Panc1 (cell line): ENCODE results near the gene ANTXR1. TPM values are rescaled to one million over a fixed set of nuclear protein-coding genes. Genes with fewer than 3 reads are reported as not detected.

Source experiments
- ATAC-seq: fragments of 200-7000 bp; cut with Tn5 transposase; 2 replicates; pipeline ENCODE4 v1.9.1; 2020; ENCODE audit warnings: mild to moderate bottlenecking, moderate library complexity
- BruUV-seq: library from RNA; stranded (reverse); fragments of 400-500 nt; replicated peaks from 2 replicates; lab custom pipeline; 2021; lab: Mats Ljungman, UMichigan
- CTCF ChIA-PET: fragments of 300-600 bp; sonication (Branson Sonifier 250); formaldehyde crosslinking; loops from one replicate; lab custom pipeline; 2022; ENCODE audit warnings: antibody characterized with exemption; lab: Charles Lee
- POLR2A ChIA-PET: fragments of 300-600 bp; sonication (Branson Sonifier 250); formaldehyde crosslinking; loops from one replicate; lab custom pipeline; 2022; ENCODE audit warnings: antibody characterized with exemption; lab: Charles Lee
- DNase-seq: peaks from one replicate; pipeline ENCODE4 v3.0.0-alpha.2; 2010; ENCODE audit warnings: low read depth, low spot score
- H3K27ac ChIP-seq: 2 replicates; pipeline ENCODE4 v1.5.1; 2011; ENCODE audit warnings: mild to moderate bottlenecking, low read length, inconsistent platforms
- H3K27me3 ChIP-seq: fragments of 200-500 bp; sonication (Bioruptor generic); 2 replicates; pipeline ENCODE4 v1.6.0; 2014; ENCODE audit warnings: low read length, inconsistent platforms; ENCODE audit not compliant: control insufficient read depth, insufficient read depth
- H3K36me3 ChIP-seq: fragments of 200-500 bp; sonication (Bioruptor generic); 2 replicates; pipeline ENCODE4 v1.5.1; 2014; ENCODE audit warnings: inconsistent platforms, mild to moderate bottlenecking, low read length, moderate library complexity; ENCODE audit not compliant: control insufficient read depth, insufficient read depth
- H3K4me1 ChIP-seq: 2 replicates; pipeline ENCODE4 v1.5.1; 2011; ENCODE audit warnings: inconsistent platforms, mild to moderate bottlenecking, low read length, moderate library complexity; ENCODE audit not compliant: control insufficient read depth, insufficient read depth
- H3K4me3 ChIP-seq, 2 experiments: 2 replicates each; pipeline ENCODE4 v1.5.1; 2011 to 2012; ENCODE audit warnings: low read depth in 2 of 2, low read length in 2 of 2, mild to moderate bottlenecking in 2 of 2, inconsistent platforms in 1 of 2, moderate library complexity in 1 of 2
- H3K9me3 ChIP-seq: fragments of 200-500 bp; sonication (Bioruptor generic); 2 replicates; pipeline ENCODE4 v1.5.1; 2014; ENCODE audit warnings: low read depth, mild to moderate bottlenecking, inconsistent platforms, low read length, moderate library complexity; ENCODE audit not compliant: control insufficient read depth, insufficient read depth
- POLR2AphosphoS5 ChIP-seq: IDR thresholded peaks from 2 replicates; pipeline ENCODE4 v1.6.1; 2012; ENCODE audit warnings: mild to moderate bottlenecking, low read depth, low read length, moderate library complexity
- SIN3A ChIP-seq: IDR thresholded peaks from 2 replicates; pipeline ENCODE4 v1.6.1; 2012; ENCODE audit warnings: low read depth, mild to moderate bottlenecking, low read length, moderate library complexity, borderline replicate concordance; ENCODE audit not compliant: insufficient read depth
- TCF7L2 ChIP-seq: IDR thresholded peaks from 2 replicates; pipeline ENCODE4 v1.6.1; 2011; ENCODE audit warnings: mild to moderate bottlenecking, low read depth, low read length, inconsistent platforms
- in situ Hi-C: cut with HindIII; loops from 2 replicates; pipeline ENCODE4 v1.10.0; 2016; ENCODE audit warnings: low sequenced_read_pairs, low pct_unique_long_range_greater_than_20kb
- intact Hi-C: fragments of 100-400 bp; cut with micrococcal nuclease; formaldehyde crosslinking; loops from one replicate; pipeline ENCODE4 v1.10.0; 2022; ENCODE audit not compliant: unreplicated experiment
- total RNA-seq: library from RNA; stranded (reverse); gene quantifications from one replicate; pipeline ENCODE4 v1.2.1, GENCODE V29; 2021; ENCODE audit not compliant: unreplicated experiment
- TF ChIP-seq, protein P1 (sequence below), 2 experiments: IDR thresholded peaks; 2 replicates each; pipeline ENCODE4 v1.6.1; 2011 to 2012; ENCODE audit warnings: low read depth in 2 of 2, control low read depth in 1 of 2, low read length in 1 of 2, mild to moderate bottlenecking in 1 of 2, moderate library complexity in 1 of 2; ENCODE audit not compliant: insufficient read depth in 1 of 2
- TF ChIP-seq, protein P2 (sequence below): fragments of 450-650 bp; IDR thresholded peaks from 2 replicates; pipeline ENCODE4 v1.5.1; 2017; ENCODE audit warnings: mild to moderate bottlenecking

Gene ANTXR1
- total RNA-seq, 1 experiment from 2014 or later = 132 TPM

DNA sequence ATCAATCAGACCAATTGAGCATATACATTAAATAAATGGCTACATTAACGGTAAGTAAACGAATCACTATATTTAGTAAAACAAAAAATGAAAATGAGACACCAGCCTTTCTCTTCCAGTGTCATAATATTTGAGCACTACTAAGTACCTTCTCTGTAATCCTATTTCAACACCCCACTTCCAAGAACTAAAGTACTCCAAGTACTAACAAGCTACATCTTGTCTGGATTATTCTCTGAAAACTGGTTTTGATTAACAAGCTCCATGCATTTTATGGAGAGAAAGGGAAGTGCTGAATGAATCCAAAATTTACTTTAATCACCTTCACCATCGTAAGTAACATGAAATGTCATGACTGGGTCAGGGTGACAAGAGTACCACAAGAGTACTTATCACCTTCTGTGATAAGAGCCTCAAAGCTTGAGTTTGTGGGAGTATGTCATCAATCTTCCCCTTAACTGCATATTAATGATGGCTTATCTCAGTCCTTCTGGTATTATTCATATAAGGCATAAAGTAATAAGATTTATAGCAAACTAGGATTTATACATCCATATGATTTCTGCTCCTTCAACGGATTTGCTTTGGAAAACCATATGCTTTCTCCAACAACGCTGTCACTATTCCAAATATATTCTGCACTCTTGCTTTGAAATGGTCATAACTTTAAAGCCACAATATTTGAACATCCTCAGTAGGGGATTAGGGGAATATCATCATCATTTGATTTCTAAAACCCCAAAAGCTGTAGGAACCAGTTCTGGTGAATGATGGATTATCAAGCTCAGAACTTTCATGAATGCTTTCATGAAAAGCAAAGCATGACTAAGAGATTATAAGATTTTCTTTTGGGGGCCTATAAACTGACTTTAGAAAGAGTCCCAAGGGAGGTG is 127.0 kb downstream of the ANTXR1 start:
- in situ Hi-C loops = no loop called here

DNA sequence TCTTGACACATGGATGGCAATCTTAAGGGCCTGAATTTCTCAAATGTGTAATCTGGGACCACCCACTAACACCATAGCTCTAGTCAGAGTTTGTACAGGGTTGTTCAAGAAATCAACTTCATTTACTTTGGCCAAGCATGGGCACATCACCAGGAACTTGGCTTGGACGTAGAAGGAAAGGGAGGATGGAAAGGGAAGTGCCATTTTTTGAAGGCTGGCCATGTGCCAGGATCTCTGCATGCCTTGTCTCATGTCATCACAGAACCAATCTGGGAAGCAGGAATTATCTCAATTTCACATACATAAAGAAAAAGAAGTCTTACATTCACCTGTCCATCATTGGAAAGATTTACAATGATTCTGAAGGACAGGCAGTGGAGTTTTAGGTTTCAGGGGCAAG is 128.1 kb downstream of the ANTXR1 start:
- CTCF ChIA-PET = no interaction called here
- no TSS peak for BruUV-seq
- Histone ChIP-seq H3K36me3 (peaks cover 2% of the 10 kb centered on the region; the same call in 1 of the 2 replicates), H3K4me3 (no peak overlapping the region), H3K9me3 (no peaks in the 10 kb centered on the region), H3K27ac (peak overlapping the region; percentile 100), H3K4me1 (peaks cover 65% of the 10 kb centered on the region), H3K27me3 (no peaks in the 10 kb centered on the region)
- ATAC-seq = no peak
- intact Hi-C loops (no loop called here), in situ Hi-C loops (no loop called here)
- POLR2A ChIA-PET = no interaction called here
- DNase-seq = no peak
- TF ChIP-seq, protein P1, sequence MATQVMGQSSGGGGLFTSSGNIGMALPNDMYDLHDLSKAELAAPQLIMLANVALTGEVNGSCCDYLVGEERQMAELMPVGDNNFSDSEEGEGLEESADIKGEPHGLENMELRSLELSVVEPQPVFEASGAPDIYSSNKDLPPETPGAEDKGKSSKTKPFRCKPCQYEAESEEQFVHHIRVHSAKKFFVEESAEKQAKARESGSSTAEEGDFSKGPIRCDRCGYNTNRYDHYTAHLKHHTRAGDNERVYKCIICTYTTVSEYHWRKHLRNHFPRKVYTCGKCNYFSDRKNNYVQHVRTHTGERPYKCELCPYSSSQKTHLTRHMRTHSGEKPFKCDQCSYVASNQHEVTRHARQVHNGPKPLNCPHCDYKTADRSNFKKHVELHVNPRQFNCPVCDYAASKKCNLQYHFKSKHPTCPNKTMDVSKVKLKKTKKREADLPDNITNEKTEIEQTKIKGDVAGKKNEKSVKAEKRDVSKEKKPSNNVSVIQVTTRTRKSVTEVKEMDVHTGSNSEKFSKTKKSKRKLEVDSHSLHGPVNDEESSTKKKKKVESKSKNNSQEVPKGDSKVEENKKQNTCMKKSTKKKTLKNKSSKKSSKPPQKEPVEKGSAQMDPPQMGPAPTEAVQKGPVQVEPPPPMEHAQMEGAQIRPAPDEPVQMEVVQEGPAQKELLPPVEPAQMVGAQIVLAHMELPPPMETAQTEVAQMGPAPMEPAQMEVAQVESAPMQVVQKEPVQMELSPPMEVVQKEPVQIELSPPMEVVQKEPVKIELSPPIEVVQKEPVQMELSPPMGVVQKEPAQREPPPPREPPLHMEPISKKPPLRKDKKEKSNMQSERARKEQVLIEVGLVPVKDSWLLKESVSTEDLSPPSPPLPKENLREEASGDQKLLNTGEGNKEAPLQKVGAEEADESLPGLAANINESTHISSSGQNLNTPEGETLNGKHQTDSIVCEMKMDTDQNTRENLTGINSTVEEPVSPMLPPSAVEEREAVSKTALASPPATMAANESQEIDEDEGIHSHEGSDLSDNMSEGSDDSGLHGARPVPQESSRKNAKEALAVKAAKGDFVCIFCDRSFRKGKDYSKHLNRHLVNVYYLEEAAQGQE (IDR thresholded peaks at IDR 0.05; ENCODE audit: insufficient read depth in 1 of 2, low read depth in 2 of 2, low read length in 1 of 2) = no peak
- TF ChIP-seq, protein P2, sequence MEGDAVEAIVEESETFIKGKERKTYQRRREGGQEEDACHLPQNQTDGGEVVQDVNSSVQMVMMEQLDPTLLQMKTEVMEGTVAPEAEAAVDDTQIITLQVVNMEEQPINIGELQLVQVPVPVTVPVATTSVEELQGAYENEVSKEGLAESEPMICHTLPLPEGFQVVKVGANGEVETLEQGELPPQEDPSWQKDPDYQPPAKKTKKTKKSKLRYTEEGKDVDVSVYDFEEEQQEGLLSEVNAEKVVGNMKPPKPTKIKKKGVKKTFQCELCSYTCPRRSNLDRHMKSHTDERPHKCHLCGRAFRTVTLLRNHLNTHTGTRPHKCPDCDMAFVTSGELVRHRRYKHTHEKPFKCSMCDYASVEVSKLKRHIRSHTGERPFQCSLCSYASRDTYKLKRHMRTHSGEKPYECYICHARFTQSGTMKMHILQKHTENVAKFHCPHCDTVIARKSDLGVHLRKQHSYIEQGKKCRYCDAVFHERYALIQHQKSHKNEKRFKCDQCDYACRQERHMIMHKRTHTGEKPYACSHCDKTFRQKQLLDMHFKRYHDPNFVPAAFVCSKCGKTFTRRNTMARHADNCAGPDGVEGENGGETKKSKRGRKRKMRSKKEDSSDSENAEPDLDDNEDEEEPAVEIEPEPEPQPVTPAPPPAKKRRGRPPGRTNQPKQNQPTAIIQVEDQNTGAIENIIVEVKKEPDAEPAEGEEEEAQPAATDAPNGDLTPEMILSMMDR = no peak
- TF ChIP-seq POLR2AphosphoS5 (no peak), SIN3A (no peak), TCF7L2 (no peak)

More for the DNA sequence above, 127.0 kb downstream of the ANTXR1 start:
- Histone ChIP-seq H3K4me1 (peaks cover 63% of the 10 kb centered on the region), H3K27me3 (no peaks in the 10 kb centered on the region), H3K36me3 (peaks cover 2% of the 10 kb centered on the region; the same call in 1 of the 2 replicates), H3K4me3 (no peak overlapping the region), H3K9me3 (no peaks in the 10 kb centered on the region), H3K27ac (peak overlapping the region; percentile 100)
- BruUV-seq = no TSS peak
- ATAC-seq (no peak), DNase-seq (no peak)
- TF ChIP-seq, protein P1 (IDR thresholded peaks at IDR 0.05; ENCODE audit: insufficient read depth in 1 of 2, low read depth in 2 of 2, low read length in 1 of 2) = no peak
- ChIA-PET POLR2A (no interaction called here), CTCF (no interaction called here)
- intact Hi-C loops = no loop called here
